ENCODE data around the gene THBS1. TPM values are rescaled to one million over a fixed set of nuclear protein-coding genes. Genes with fewer than 3 reads are reported as not detected.
A peak's percentile ranks its signal among the peaks of the same experiment; 100 is the strongest.

THBS1 gene
- total RNA-seq, 4 donors from 2014 or later: 119 to 341 (median 210) TPM

- Histone ChIP-seq H3K4me1 (no peaks in the 10 kb centered on the region), H3K4me3 (no peak overlapping the region), H3K9me3 (no peaks in the 10 kb centered on the region), H3K27ac (no peak overlapping the region), H3K27me3 (no peaks in the 10 kb centered on the region), H3K36me3 (no peaks in the 10 kb centered on the region)
- DNase-seq: no peak
- TF ChIP-seq POLR2A (IDR thresholded peaks at IDR 0.05) (no peak), CTCF (IDR thresholded peaks at IDR 0.05) (no peak)
- intact Hi-C loops (cut with DNase I; ENCODE audit: low total_unique reads): no loop called here
Measured at GRCh38 chr15:39622660-39623516, 42.0 kb downstream of the THBS1 start.

- Histone ChIP-seq H3K27ac (peak overlapping the region in 1 of 2 donors; percentile 76), H3K9me3 (no peaks in the 10 kb centered on the region), H3K4me1 (no peaks in the 10 kb centered on the region), H3K27me3 (no peaks in the 10 kb centered on the region), H3K36me3 (no peaks in the 10 kb centered on the region), H3K4me3 (no peak overlapping the region)
- DNase-seq: no peak
- no peak for TF ChIP-seq CTCF (IDR thresholded peaks at IDR 0.05)
- intact Hi-C loops (cut with DNase I; ENCODE audit: low total_unique reads): no loop called here
Measured at GRCh38 chr15:39623529-39623931, 42.7 kb downstream of the THBS1 start.

- H3K4me1 ChIP-seq: no peaks in the 10 kb centered on the region
Measured at GRCh38 chr15:39624806-39625205, 43.9 kb downstream of the THBS1 start.

GRCh38 chr15:39625451-39625850, 44.6 kb downstream of the THBS1 start:
- Histone ChIP-seq H3K27me3 (no peaks in the 10 kb centered on the region), H3K4me3 (no peak overlapping the region), H3K9me3 (no peaks in the 10 kb centered on the region), H3K4me1 (no peaks in the 10 kb centered on the region), H3K27ac (peak overlapping the region; percentile 66 to 76), H3K36me3 (no peaks in the 10 kb centered on the region)
- no peak for DNase-seq
- TF ChIP-seq POLR2A (IDR thresholded peaks at IDR 0.05) (no peak), CTCF (IDR thresholded peaks at IDR 0.05) (no peak)
- intact Hi-C loops (cut with DNase I; ENCODE audit: low total_unique reads): no loop called here

More at GRCh38 chr15:39624806-39625205, 43.9 kb downstream of the THBS1 start:
- TF ChIP-seq POLR2A (IDR thresholded peaks at IDR 0.05) (no peak), CTCF (IDR thresholded peaks at IDR 0.05) (peak in 1 of 4 experiments; percentile 10)
- Histone ChIP-seq H3K4me3 (no peak overlapping the region), H3K27me3 (no peaks in the 10 kb centered on the region), H3K27ac (peak overlapping the region; percentile 66 to 76), H3K9me3 (no peaks in the 10 kb centered on the region), H3K36me3 (no peaks in the 10 kb centered on the region)
- DNase-seq: peak; percentile 27 to 64
- intact Hi-C loops (cut with DNase I; ENCODE audit: low total_unique reads): no loop called here

- no peaks in the 10 kb centered on the region for H3K9me3 ChIP-seq
- intact Hi-C loops (cut with DNase I; ENCODE audit: low total_unique reads): no loop called here
- H3K4me1 ChIP-seq: no peaks in the 10 kb centered on the region
Measured at GRCh38 chr15:39625856-39626255, 45.0 kb downstream of the THBS1 start.

More at GRCh38 chr15:39625856-39626255, 45.0 kb downstream of the THBS1 start:
- TF ChIP-seq CTCF (IDR thresholded peaks at IDR 0.05) (no peak), POLR2A (IDR thresholded peaks at IDR 0.05) (no peak)
- Histone ChIP-seq H3K4me3 (no peak overlapping the region), H3K27me3 (no peaks in the 10 kb centered on the region), H3K36me3 (no peaks in the 10 kb centered on the region), H3K27ac (peak overlapping the region in 1 of 2 donors; percentile 76)
- DNase-seq: no peak

Measured in uterus (tissue), 4 donors.